ENCODE measurements around the gene RND2. TPM values are rescaled to one million over a fixed set of nuclear protein-coding genes. Genes with fewer than 3 reads are reported as not detected.

The RND2 gene
- total RNA-seq, 2 donors from 2014 or later, result 36.1 to 55.5 TPM

GRCh38 chr17:43025290-43025657 is 243 bp downstream of the RND2 start:
- H3K27me3 Mint-ChIP-seq (ENCODE audit: insufficient read depth), result no peaks in the 10 kb centered on the region
- H3K27me3 ChIP-seq (ENCODE audit: control insufficient read depth, insufficient read depth, low read length, poor library complexity, severe bottlenecking), result no peaks in the 10 kb centered on the region
- TF ChIP-seq CTCF (conservative IDR thresholded peaks at IDR 0.05), result no peak
- peak overlapping the region; percentile 86 for H3K27ac Mint-ChIP-seq
- peaks cover 2% of the 10 kb centered on the region for H3K4me1 ChIP-seq (ENCODE audit: control insufficient read depth, insufficient read depth, low read length)
- H3K4me3 Mint-ChIP-seq, result peak overlapping the region; percentile 70
- peaks cover 17% of the 10 kb centered on the region for H3K36me3 Mint-ChIP-seq (ENCODE audit: low read depth)
- H3K4me1 Mint-ChIP-seq, result peaks cover 17% of the 10 kb centered on the region
- no peaks in the 10 kb centered on the region for H3K9me3 Mint-ChIP-seq
- WGBS, 2 experiments (ENCODE audit: insufficient coverage in 1 of 2, insufficient read length in 1 of 2), result 1 to 4% methylated on average over 9 to 27 of the region's 27 CpGs
- H3K9ac ChIP-seq (ENCODE audit: extremely low read depth, low read length, poor library complexity, severe bottlenecking), result peak overlapping the region; percentile 30
- H3K4me3 ChIP-seq (ENCODE audit: low read length), result peak overlapping the region; percentile 84
- no peak for DNase-seq
- H3K27ac ChIP-seq (ENCODE audit: low read depth, low read length), result no peak overlapping the region
- H3K36me3 ChIP-seq (ENCODE audit: control insufficient read depth, insufficient read depth, low read length), result peaks cover 3% of the 10 kb centered on the region
- H3K9me3 ChIP-seq (ENCODE audit: control insufficient read depth, low read length), result no peaks in the 10 kb centered on the region

GRCh38 chr17:43025766-43026537 is 921 bp downstream of the RND2 start:
- no peak overlapping the region for H3K9ac ChIP-seq (ENCODE audit: extremely low read depth, low read length, poor library complexity, severe bottlenecking)
- H3K4me1 ChIP-seq (ENCODE audit: control insufficient read depth, insufficient read depth, low read length), result no peaks in the 10 kb centered on the region
- peaks cover 20% of the 10 kb centered on the region for H3K4me1 Mint-ChIP-seq
- peak overlapping the region; percentile 70 for H3K4me3 Mint-ChIP-seq
- H3K36me3 ChIP-seq (ENCODE audit: control insufficient read depth, insufficient read depth, low read length), result no peaks in the 10 kb centered on the region
- no peaks in the 10 kb centered on the region for H3K27me3 ChIP-seq (ENCODE audit: control insufficient read depth, insufficient read depth, low read length, poor library complexity, severe bottlenecking)
- no peaks in the 10 kb centered on the region for H3K27me3 Mint-ChIP-seq (ENCODE audit: insufficient read depth)
- no peak overlapping the region for H3K27ac Mint-ChIP-seq
- peaks cover 21% of the 10 kb centered on the region for H3K36me3 Mint-ChIP-seq (ENCODE audit: low read depth)
- no peak overlapping the region for H3K27ac ChIP-seq (ENCODE audit: low read depth, low read length)
- WGBS, 2 experiments (ENCODE audit: insufficient coverage in 1 of 2, insufficient read length in 1 of 2), result 76 to 96% methylated on average over 6 to 14 of the region's 16 CpGs
- no peak for TF ChIP-seq CTCF (conservative IDR thresholded peaks at IDR 0.05)
- DNase-seq, result no peak
- H3K9me3 Mint-ChIP-seq, result no peaks in the 10 kb centered on the region
- no peaks in the 10 kb centered on the region for H3K9me3 ChIP-seq (ENCODE audit: control insufficient read depth, low read length)
- H3K4me3 ChIP-seq (ENCODE audit: low read length), result peak overlapping the region; percentile 84

- Histone ChIP-seq H3K9me3 (ENCODE audit: control insufficient read depth, low read length) (no peaks in the 10 kb centered on the region), H3K27me3 (ENCODE audit: control insufficient read depth, insufficient read depth, low read length, poor library complexity, severe bottlenecking) (no peaks in the 10 kb centered on the region), H3K4me3 (ENCODE audit: low read length) (no peak overlapping the region), H3K27ac (ENCODE audit: low read depth, low read length) (no peak overlapping the region), H3K4me1 (ENCODE audit: control insufficient read depth, insufficient read depth, low read length) (peaks cover 4% of the 10 kb centered on the region), H3K36me3 (ENCODE audit: control insufficient read depth, insufficient read depth, low read length) (no peaks in the 10 kb centered on the region), H3K9ac (ENCODE audit: extremely low read depth, low read length, poor library complexity, severe bottlenecking) (no peak overlapping the region)
- H3K4me3 Mint-ChIP-seq, result peak overlapping the region; percentile 70
- H3K27me3 Mint-ChIP-seq (ENCODE audit: insufficient read depth), result no peaks in the 10 kb centered on the region
- H3K4me1 Mint-ChIP-seq, result peaks cover 25% of the 10 kb centered on the region
- H3K27ac Mint-ChIP-seq, result no peak overlapping the region
- peaks cover 21% of the 10 kb centered on the region for H3K36me3 Mint-ChIP-seq (ENCODE audit: low read depth)
- WGBS, 2 experiments (ENCODE audit: insufficient coverage in 1 of 2, insufficient read length in 1 of 2), result 97 to 100% methylated on average over 1 to 5 of the region's 5 CpGs
- no peaks in the 10 kb centered on the region for H3K9me3 Mint-ChIP-seq
- DNase-seq, result no peak
- TF ChIP-seq CTCF (conservative IDR thresholded peaks at IDR 0.05), result no peak
These were observed 1.6 kb downstream of the RND2 start for GRCh38 chr17:43026595-43026994.

Data from endodermal cell (in vitro differentiated cells).